Liver (tissue), 9 donors: ENCODE data around the gene TNK2. TPM values are rescaled to one million over a fixed set of nuclear protein-coding genes. Genes with fewer than 3 reads are reported as not detected.

Experiments
- DNase-seq: peaks from one replicate; pipeline ENCODE4 v3.0.0-alpha.2; 2017; ENCODE audit warnings: low spot score
- H3K27ac ChIP-seq, 2 donors: one replicate each; pipeline ENCODE4 v1.7.0; 2013; ENCODE audit warnings: inconsistent platforms in 2 of 2, low read length in 2 of 2, control low read depth in 1 of 2, low read depth in 1 of 2, mild to moderate bottlenecking in 1 of 2
- H3K27me3 ChIP-seq, 4 donors: one replicate each; pipeline versions ENCODE4 v1.6.1 to v1.7.0; 2013; ENCODE audit warnings: low read length in 3 of 4, inconsistent platforms in 1 of 4, mild to moderate bottlenecking in 1 of 4, moderate library complexity in 1 of 4; ENCODE audit not compliant: control insufficient read depth in 4 of 4, insufficient read depth in 4 of 4
- H3K36me3 ChIP-seq, 4 donors: one replicate each; pipeline versions ENCODE4 v1.6.1 to v1.7.0; 2013; ENCODE audit warnings: low read length in 3 of 4, mild to moderate bottlenecking in 3 of 4, low read depth in 1 of 4, moderate library complexity in 1 of 4; ENCODE audit not compliant: control insufficient read depth in 4 of 4, insufficient read depth in 3 of 4
- H3K4me1 ChIP-seq, 4 donors: one replicate each; pipeline versions ENCODE4 v1.6.1 to v1.7.0; 2013; ENCODE audit warnings: low read length in 3 of 4, mild to moderate bottlenecking in 3 of 4, moderate library complexity in 1 of 4; ENCODE audit not compliant: control insufficient read depth in 4 of 4, insufficient read depth in 4 of 4
- H3K4me3 ChIP-seq, 3 donors: one replicate each; pipeline versions ENCODE4 v1.6.1 to v1.7.0; 2013; ENCODE audit warnings: low read length in 3 of 3, control low read depth in 1 of 3, low read depth in 1 of 3, mild to moderate bottlenecking in 1 of 3
- H3K9ac ChIP-seq, 2 donors: one replicate each; pipeline ENCODE4 v1.7.0; 2013; ENCODE audit warnings: low read length in 2 of 2, mild to moderate bottlenecking in 2 of 2, moderate library complexity in 2 of 2, control low read depth in 1 of 2, low read depth in 1 of 2
- H3K9me3 ChIP-seq, 4 donors: one replicate each; pipeline versions ENCODE4 v1.6.1 to v1.7.0; 2013; ENCODE audit warnings: low read length in 3 of 4; ENCODE audit not compliant: control insufficient read depth in 4 of 4
- ATF3 ChIP-seq: IDR thresholded peaks from 2 replicates; pipeline ENCODE4 v1.6.1; 2016; ENCODE audit warnings: antibody characterized with exemption
- CTCF ChIP-seq: fragments of 150-350 bp; IDR thresholded peaks from 2 replicates; pipeline ENCODE4 v1.5.1; 2017; ENCODE audit warnings: improper control_type of control experiment, low read depth, low read length; ENCODE audit not compliant: missing input control
- EGR1 ChIP-seq, 2 donors: IDR thresholded peaks; 2 replicates each; pipeline ENCODE4 v1.6.1; 2016 to 2018; ENCODE audit warnings: antibody characterized with exemption in 2 of 2, low read depth in 2 of 2
- FOXA2 ChIP-seq: IDR thresholded peaks from 2 replicates; pipeline ENCODE4 v1.6.1; 2016; ENCODE audit warnings: antibody characterized with exemption
- GABPA ChIP-seq, 2 donors: IDR thresholded peaks in 1 of 2; conservative IDR thresholded peaks in 1 of 2; 2 replicates each; pipeline ENCODE4 v1.6.1; 2016; ENCODE audit warnings: antibody characterized with exemption in 2 of 2, mild to moderate bottlenecking in 1 of 2, moderate library complexity in 1 of 2
- HNF4G ChIP-seq: IDR thresholded peaks from 2 replicates; pipeline ENCODE4 v1.6.1; 2016; ENCODE audit warnings: antibody characterized with exemption
- JUND ChIP-seq, 2 donors: IDR thresholded peaks; 2 replicates each; pipeline ENCODE4 v1.6.1; 2016; ENCODE audit warnings: antibody characterized with exemption in 2 of 2
- NR2F2 ChIP-seq: IDR thresholded peaks from 2 replicates; pipeline ENCODE4 v1.6.1; 2016; ENCODE audit warnings: antibody characterized with exemption
- RAD21 ChIP-seq, 2 donors: IDR thresholded peaks; 2 replicates each; pipeline ENCODE4 v1.6.1; 2016; ENCODE audit warnings: antibody characterized with exemption in 2 of 2, mild to moderate bottlenecking in 2 of 2
- RXRA ChIP-seq, 2 donors: IDR thresholded peaks; 2 replicates each; pipeline ENCODE4 v1.6.1; 2017 to 2018; ENCODE audit warnings: antibody characterized with exemption in 2 of 2, mild to moderate bottlenecking in 1 of 2
- SP1 ChIP-seq: IDR thresholded peaks from 2 replicates; pipeline ENCODE4 v1.6.1; 2018; ENCODE audit warnings: antibody characterized with exemption, mild to moderate bottlenecking
- YY1 ChIP-seq: IDR thresholded peaks from 2 replicates; pipeline ENCODE4 v1.6.1; 2016; ENCODE audit warnings: antibody characterized with exemption, mild to moderate bottlenecking
- ZBTB33 ChIP-seq: IDR thresholded peaks from 2 replicates; pipeline ENCODE4 v1.6.1; 2016; ENCODE audit warnings: antibody characterized with exemption
- WGBS: extraction: QIAGEN DNeasy Blood & Tissue Kit; methylation state at CpG from one replicate; pipeline ENCODE4 v1.1.7; 2013; 5-methylcytosine and 5-hydroxymethylcytosine counted together
- polyA plus RNA-seq, 2 donors: library from polyadenylated mRNA; stranded (reverse) in 1 of 2; unstranded in 1 of 2; fragments of 200-250 nt in 1 of 2; fragments of >200 nt in 1 of 2; fragmentation: Nextera tagmentation in 1 of 2; extraction: Ambion mirVana in 1 of 2; gene quantifications; one replicate each; pipeline versions ENCODE4 v1.2.1 to v1.2.3, GENCODE V29; 2013 to 2015
- total RNA-seq, 2 donors: library from RNA; depleted of rRNA; stranded (reverse); fragments of >200 nt; gene quantifications; one replicate each; pipeline ENCODE4 v1.2.3, GENCODE V29; 2014
- TF ChIP-seq, protein P1 (sequence below): IDR thresholded peaks from 2 replicates; pipeline ENCODE4 v1.6.1; 2016; ENCODE audit warnings: antibody characterized with exemption, mild to moderate bottlenecking
- TF ChIP-seq, protein P2 (sequence below): IDR thresholded peaks from 2 replicates; pipeline ENCODE4 v1.6.1; 2016; ENCODE audit warnings: antibody characterized with exemption
- donor health status: healthy.
- donor health status: healthy.
- donor health status: healthy.
- donor health status: healthy.
- donor health status: healthy.

Gene TNK2
- total and polyA plus RNA-seq, 4 donors, result 4.0 to 12.2 (median 8.8) TPM

- TF ChIP-seq ZBTB33 (no peak), EGR1 (IDR thresholded peaks at IDR 0.05; ENCODE audit: low read depth in 2 of 2) (no peak), NR2F2 (no peak)
- TF ChIP-seq, protein P1, sequence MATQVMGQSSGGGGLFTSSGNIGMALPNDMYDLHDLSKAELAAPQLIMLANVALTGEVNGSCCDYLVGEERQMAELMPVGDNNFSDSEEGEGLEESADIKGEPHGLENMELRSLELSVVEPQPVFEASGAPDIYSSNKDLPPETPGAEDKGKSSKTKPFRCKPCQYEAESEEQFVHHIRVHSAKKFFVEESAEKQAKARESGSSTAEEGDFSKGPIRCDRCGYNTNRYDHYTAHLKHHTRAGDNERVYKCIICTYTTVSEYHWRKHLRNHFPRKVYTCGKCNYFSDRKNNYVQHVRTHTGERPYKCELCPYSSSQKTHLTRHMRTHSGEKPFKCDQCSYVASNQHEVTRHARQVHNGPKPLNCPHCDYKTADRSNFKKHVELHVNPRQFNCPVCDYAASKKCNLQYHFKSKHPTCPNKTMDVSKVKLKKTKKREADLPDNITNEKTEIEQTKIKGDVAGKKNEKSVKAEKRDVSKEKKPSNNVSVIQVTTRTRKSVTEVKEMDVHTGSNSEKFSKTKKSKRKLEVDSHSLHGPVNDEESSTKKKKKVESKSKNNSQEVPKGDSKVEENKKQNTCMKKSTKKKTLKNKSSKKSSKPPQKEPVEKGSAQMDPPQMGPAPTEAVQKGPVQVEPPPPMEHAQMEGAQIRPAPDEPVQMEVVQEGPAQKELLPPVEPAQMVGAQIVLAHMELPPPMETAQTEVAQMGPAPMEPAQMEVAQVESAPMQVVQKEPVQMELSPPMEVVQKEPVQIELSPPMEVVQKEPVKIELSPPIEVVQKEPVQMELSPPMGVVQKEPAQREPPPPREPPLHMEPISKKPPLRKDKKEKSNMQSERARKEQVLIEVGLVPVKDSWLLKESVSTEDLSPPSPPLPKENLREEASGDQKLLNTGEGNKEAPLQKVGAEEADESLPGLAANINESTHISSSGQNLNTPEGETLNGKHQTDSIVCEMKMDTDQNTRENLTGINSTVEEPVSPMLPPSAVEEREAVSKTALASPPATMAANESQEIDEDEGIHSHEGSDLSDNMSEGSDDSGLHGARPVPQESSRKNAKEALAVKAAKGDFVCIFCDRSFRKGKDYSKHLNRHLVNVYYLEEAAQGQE, result no peak
Observed at GRCh38 chr3:195931582-195932273, 23.4 kb upstream of the TNK2 start (continued).

DNA sequence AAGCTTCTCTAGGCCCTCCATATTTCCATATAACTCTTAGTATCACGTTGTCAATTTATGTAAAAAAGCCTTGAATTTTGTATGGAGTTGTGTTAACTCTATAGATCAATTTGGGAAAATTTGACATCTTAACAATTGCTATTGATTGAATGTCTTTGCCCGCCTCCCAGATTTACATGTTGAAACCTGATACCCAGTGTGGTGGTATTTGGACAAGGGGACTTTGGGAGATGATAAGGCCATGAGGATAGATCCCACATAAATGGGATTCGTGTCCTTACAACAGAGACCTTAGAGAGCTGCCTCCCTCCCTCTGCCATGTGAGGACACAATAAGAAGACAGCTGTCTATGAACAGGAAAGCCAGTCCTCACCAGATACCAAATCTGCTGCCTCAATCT is 21.1 kb upstream of the TNK2 start:
- Histone ChIP-seq H3K27ac (no peak overlapping the region), H3K27me3 (no peaks in the 10 kb centered on the region), H3K9me3 (no peaks in the 10 kb centered on the region), H3K4me3 (no peak overlapping the region), H3K4me1 (no peaks in the 10 kb centered on the region), H3K36me3 (no peaks in the 10 kb centered on the region), H3K9ac (no peak overlapping the region)
- TF ChIP-seq YY1 (no peak), FOXA2 (no peak), GABPA (IDR thresholded peaks at IDR 0.05 in 1 of 2, conservative IDR thresholded peaks at IDR 0.05 in 1 of 2) (no peak), NR2F2 (no peak), HNF4G (no peak)
- TF ChIP-seq, protein P2, sequence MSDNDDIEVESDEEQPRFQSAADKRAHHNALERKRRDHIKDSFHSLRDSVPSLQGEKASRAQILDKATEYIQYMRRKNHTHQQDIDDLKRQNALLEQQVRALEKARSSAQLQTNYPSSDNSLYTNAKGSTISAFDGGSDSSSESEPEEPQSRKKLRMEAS, result no peak
- TF ChIP-seq, protein P1, result no peak
- WGBS, result 66% methylated on average over 3 of the region's 3 CpGs
- DNase-seq, result no peak

DNA sequence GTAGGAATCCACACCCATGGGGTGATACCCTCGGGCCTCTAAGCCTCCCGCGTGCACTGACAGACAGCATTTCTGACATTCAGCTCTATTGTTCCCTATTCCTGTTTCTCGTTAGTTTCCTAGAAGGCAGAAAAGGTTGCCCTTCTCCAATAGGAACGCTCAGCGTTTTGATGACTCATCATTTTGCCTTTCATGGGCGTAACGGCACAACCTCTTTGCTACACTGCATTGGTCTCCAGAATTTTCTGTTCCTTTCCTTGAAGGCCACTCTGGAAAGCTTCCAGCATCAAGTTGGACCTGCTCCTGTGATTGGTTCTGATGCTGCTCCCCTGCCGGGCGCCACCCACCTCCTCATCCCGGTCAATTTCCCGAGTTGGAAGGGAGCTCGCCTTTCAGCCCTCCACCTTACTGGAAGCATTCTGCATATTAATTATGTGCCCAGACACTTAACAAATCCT is 13.0 kb upstream of the TNK2 start:
- H3K9ac ChIP-seq, result no peak overlapping the region
- TF ChIP-seq GABPA (IDR thresholded peaks at IDR 0.05 in 1 of 2, conservative IDR thresholded peaks at IDR 0.05 in 1 of 2) (no peak), RXRA (IDR thresholded peaks at IDR 0.05) (no peak), FOXA2 (no peak), CTCF (no peak), JUND (IDR thresholded peaks at IDR 0.05) (no peak), ATF3 (no peak), HNF4G (no peak), ZBTB33 (no peak), SP1 (no peak), EGR1 (IDR thresholded peaks at IDR 0.05; ENCODE audit: low read depth in 2 of 2) (no peak), RAD21 (IDR thresholded peaks at IDR 0.05) (no peak), YY1 (no peak)
- WGBS, result 77% methylated on average over 13 of the region's 13 CpGs
- H3K4me3 ChIP-seq, result no peak overlapping the region
- DNase-seq, result no peak
- H3K27ac ChIP-seq, result no peak overlapping the region
- no peaks in the 10 kb centered on the region for H3K36me3 ChIP-seq
- no peaks in the 10 kb centered on the region for H3K4me1 ChIP-seq
- no peaks in the 10 kb centered on the region for H3K27me3 ChIP-seq
- H3K9me3 ChIP-seq, result no peaks in the 10 kb centered on the region
